Ascending aorta (tissue), 2 donors: ENCODE results near the gene PURA. TPM values are rescaled to one million over a fixed set of nuclear protein-coding genes. Genes with fewer than 3 reads are reported as not detected.
A peak's percentile ranks its signal among the peaks of the same experiment; 100 is the strongest.

Experiments
- DNase-seq, 2 donors: peaks; one replicate each; pipeline ENCODE4 v3.0.0-alpha.2; 2019; ENCODE audit warnings: low spot score in 2 of 2
- H3K27ac ChIP-seq, 2 donors: fragments of 200-600 bp; sonication (generic); one replicate each; pipeline ENCODE4 v1.5.1; 2016 to 2017; ENCODE audit warnings: mild to moderate bottlenecking in 1 of 2
- H3K27me3 ChIP-seq: fragments of 200-600 bp; sonication (generic); one replicate; pipeline ENCODE4 v1.5.1; 2017
- H3K36me3 ChIP-seq, 2 donors: fragments of 200-600 bp; sonication (generic); one replicate each; pipeline ENCODE4 v1.5.1; 2016
- H3K4me1 ChIP-seq, 2 donors: fragments of 200-600 bp; sonication (generic); one replicate each; pipeline ENCODE4 v1.5.1; 2016 to 2017; ENCODE audit warnings: mild to moderate bottlenecking in 1 of 2
- H3K4me3 ChIP-seq, 2 donors: fragments of 200-600 bp; sonication (generic); one replicate each; pipeline ENCODE4 v1.5.1; 2016 to 2017; ENCODE audit warnings: mild to moderate bottlenecking in 1 of 2
- H3K9me3 ChIP-seq, 2 donors: fragments of 200-600 bp; sonication (generic); one replicate each; pipeline ENCODE4 v1.5.1; 2016
- intact Hi-C: fragments of 100-400 bp; cut with DNase I; formaldehyde crosslinking; loops from one replicate; pipeline ENCODE4 v1.15.1; 2023
- total RNA-seq: library from RNA; depleted of rRNA; stranded (reverse); fragments of >200 nt; gene quantifications from one replicate; pipeline ENCODE4 v1.1.0, GENCODE V29; 2016
- TF ChIP-seq, protein P1 (sequence below), 3 experiments: fragments of 200-600 bp in 2 of 3; fragments of 450-650 bp in 1 of 3; sonication (generic) in 2 of 3; IDR thresholded peaks; one replicate each; pipeline ENCODE4 v1.5.1; 2016 to 2019; ENCODE audit warnings: antibody characterized with exemption in 3 of 3, mild to moderate bottlenecking in 1 of 3, moderate library complexity in 1 of 3

PURA gene
- total RNA-seq, 1 donor from 2014 or later = 11.5 TPM

- intact Hi-C loops = no loop called here
- H3K4me3 ChIP-seq = peak overlapping the region in 1 of 2 donors; percentile 77
- H3K27ac ChIP-seq = no peak overlapping the region
Observed at GRCh38 chr5:140116716-140117115, 2.8 kb downstream of the PURA start.

DNA sequence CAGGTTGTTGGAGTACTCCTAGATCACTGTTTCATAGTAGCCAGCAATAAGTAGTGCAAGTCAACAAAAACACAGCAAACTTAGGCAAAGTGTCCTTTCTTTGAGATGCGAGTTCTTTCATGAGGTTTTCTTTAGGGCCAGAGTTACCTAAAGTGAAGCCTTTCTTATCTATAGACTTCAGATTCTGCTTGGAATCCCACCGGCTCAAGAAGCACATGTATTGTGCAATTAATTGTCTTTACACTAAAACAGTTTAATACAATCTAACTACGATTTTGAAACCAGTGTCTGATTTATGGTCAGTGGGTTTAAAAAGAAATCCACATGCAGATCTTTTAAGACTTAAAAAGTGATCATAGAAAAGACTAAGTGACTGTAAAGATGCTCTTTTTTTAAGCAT lies 3.6 kb downstream of the PURA start:
- Histone ChIP-seq H3K9me3 (no peaks in the 10 kb centered on the region), H3K36me3 (no peaks in the 10 kb centered on the region), H3K27ac (no peak overlapping the region), H3K27me3 (no peaks in the 10 kb centered on the region), H3K4me3 (no peak overlapping the region), H3K4me1 (peaks cover 12 to 24% of the 10 kb centered on the region in 2 donors)
- intact Hi-C loops = no loop called here
- TF ChIP-seq, protein P1, sequence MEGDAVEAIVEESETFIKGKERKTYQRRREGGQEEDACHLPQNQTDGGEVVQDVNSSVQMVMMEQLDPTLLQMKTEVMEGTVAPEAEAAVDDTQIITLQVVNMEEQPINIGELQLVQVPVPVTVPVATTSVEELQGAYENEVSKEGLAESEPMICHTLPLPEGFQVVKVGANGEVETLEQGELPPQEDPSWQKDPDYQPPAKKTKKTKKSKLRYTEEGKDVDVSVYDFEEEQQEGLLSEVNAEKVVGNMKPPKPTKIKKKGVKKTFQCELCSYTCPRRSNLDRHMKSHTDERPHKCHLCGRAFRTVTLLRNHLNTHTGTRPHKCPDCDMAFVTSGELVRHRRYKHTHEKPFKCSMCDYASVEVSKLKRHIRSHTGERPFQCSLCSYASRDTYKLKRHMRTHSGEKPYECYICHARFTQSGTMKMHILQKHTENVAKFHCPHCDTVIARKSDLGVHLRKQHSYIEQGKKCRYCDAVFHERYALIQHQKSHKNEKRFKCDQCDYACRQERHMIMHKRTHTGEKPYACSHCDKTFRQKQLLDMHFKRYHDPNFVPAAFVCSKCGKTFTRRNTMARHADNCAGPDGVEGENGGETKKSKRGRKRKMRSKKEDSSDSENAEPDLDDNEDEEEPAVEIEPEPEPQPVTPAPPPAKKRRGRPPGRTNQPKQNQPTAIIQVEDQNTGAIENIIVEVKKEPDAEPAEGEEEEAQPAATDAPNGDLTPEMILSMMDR (IDR thresholded peaks at IDR 0.05) = no peak
- no peak for DNase-seq

More at GRCh38 chr5:140116716-140117115, 2.8 kb downstream of the PURA start:
- Histone ChIP-seq H3K27me3 (no peaks in the 10 kb centered on the region), H3K9me3 (no peaks in the 10 kb centered on the region), H3K36me3 (no peaks in the 10 kb centered on the region), H3K4me1 (peaks cover 12 to 26% of the 10 kb centered on the region in 2 donors)
- no peak for DNase-seq
- TF ChIP-seq, protein P1 (IDR thresholded peaks at IDR 0.05) = no peak

DNA sequence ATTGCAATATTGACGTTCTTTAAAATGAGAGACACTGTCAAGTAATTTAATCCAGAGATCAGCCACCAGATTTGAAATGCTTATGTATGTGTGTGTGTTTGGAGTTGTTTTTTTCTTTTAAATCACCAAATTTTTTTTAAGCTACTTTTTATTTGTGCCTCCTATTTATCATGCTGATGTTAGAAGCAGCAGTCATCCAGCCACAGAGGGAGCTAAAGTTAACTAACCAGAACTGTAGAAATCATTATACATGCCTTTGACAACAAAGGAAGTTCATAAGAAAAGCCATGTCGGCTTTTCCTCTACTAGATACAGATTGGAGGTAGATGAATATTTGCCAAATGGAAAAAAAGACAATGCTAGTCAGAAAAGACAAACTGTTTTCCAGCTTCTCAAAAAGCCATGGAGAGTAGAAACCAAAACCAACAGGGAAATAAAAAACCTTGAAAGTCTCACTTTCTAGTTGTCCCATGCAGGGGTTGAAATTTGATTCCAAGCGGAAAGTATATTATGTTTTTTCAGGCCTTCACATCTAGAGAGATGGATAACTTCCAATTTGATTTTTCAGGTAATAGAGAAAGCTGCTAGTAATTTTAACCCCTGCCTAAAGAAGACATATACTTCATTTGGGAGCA lies 4.5 kb downstream of the PURA start:
- DNase-seq = no peak
- H3K4me3 ChIP-seq = no peak overlapping the region
- H3K36me3 ChIP-seq = no peaks in the 10 kb centered on the region
- intact Hi-C loops = no loop called here
- TF ChIP-seq, protein P1 (IDR thresholded peaks at IDR 0.05) = peak in 1 of 3 experiments; percentile 7
- H3K27me3 ChIP-seq = no peaks in the 10 kb centered on the region
- peaks cover 7 to 21% of the 10 kb centered on the region in 2 donors for H3K4me1 ChIP-seq
- no peak overlapping the region for H3K27ac ChIP-seq
- no peaks in the 10 kb centered on the region for H3K9me3 ChIP-seq

- Histone ChIP-seq H3K27ac (no peak within 1 kb of the TSS), H3K27me3 (no peaks in the 10 kb centered on the region), H3K9me3 (no peaks in the 10 kb centered on the region), H3K36me3 (no peaks in the 10 kb centered on the region), H3K4me1 (peaks cover 0 to 2% of the 10 kb centered on the region in 2 donors), H3K4me3 (no peak within 1 kb of the TSS)
- no peak for DNase-seq
- TF ChIP-seq, protein P1 (IDR thresholded peaks at IDR 0.05) = no peak
- intact Hi-C loops = no loop called here
Observed at GRCh38 chr5:140125637-140126036, 11.7 kb downstream of the PURA start, which contains the start of gene IGIP. IGIP (plus strand) TSS chr5:140125937; CDS start chr5:140128477, 2,540 bp downstream.

DNA sequence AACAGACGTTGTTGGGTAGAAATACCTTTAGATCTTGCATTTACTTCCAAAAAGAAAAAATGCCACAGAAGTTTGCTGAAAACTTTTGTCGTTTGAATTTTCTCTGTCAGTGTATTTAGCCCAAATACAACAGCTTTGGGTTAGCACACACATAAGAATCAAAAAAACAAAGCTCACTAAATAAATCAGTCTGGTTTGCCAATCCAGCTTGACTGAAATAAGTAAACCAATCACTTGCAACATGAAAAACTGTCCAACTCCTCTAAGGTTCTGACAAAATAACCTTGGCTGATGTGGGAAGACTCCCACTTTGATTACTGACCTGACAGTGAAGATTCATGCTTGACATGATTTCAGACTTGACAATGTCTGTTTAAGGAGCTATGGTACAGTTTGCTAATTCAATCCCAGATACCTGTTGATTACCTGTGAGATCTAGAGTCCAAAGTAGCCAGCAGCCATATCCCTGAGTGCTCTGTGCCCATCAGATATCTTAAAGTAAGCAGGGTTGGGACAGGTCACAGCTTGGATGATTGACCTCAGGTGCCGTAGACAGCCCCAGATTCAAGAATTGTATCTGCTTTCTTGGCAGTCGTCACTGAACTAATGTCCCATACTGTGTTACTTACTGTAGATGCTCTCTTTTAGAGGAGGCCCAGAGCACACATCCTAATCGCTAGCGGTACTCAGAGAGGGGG lies 12.6 kb downstream of the PURA start:
- TF ChIP-seq, protein P1 (IDR thresholded peaks at IDR 0.05) = no peak
- no peak for DNase-seq
- Histone ChIP-seq H3K4me1 (peaks cover 0 to 2% of the 10 kb centered on the region in 2 donors), H3K4me3 (no peak overlapping the region), H3K27ac (no peak overlapping the region), H3K27me3 (no peaks in the 10 kb centered on the region), H3K9me3 (no peaks in the 10 kb centered on the region), H3K36me3 (no peaks in the 10 kb centered on the region)
- intact Hi-C loops = no loop called here
